Cardiac septum (tissue), 1 donor: Measurements from ENCODE around the gene KIR2DL1. TPM values are rescaled to one million over a fixed set of nuclear protein-coding genes. Genes with fewer than 3 reads are reported as not detected.
"Not testable (repeated sequence)": the region's sequence is repeated elsewhere in the genome, so short reads cannot be mapped to it uniquely, and the experiment has no call there.

Experiments
- DNase-seq: peaks from one replicate; pipeline ENCODE4 v3.0.0-alpha.2; 2020; ENCODE audit warnings: low spot score
- intact Hi-C: fragments of 100-400 bp; cut with DNase I; formaldehyde crosslinking; loops from one replicate; pipeline ENCODE4 v1.14.0; 2022
- total RNA-seq: library from RNA; stranded (reverse); fragmentation: NEBNext Ultra II Directional; extraction: Animal tissue kit (Norgen Biotek cat#: 25700); gene quantifications from one replicate; pipeline ENCODE4 v1.2.1, GENCODE V29; 2021
- donor health status: DM: no; HTN: no; CAD: no.

KIR2DL1 gene
- total RNA-seq, 1 donor from 2014 or later: not detected

DNA sequence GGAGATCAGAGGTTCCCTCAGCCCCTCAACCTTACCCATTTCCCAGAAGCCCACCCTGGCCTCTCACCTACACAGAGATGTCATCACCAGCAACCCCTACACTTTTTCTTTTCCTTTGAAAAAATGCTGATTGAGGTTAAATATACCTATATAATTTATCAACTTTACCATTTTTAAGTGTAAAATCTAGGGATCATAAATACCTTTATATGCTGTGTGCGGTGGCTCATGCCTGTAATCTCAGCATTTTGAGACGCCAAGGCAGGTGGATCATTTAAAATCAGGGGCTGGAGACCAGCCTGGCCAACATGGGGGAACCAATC is 36.9 kb downstream of the KIR2DL1 start:
- intact Hi-C loops: no loop called here
- no peak for DNase-seq

DNA sequence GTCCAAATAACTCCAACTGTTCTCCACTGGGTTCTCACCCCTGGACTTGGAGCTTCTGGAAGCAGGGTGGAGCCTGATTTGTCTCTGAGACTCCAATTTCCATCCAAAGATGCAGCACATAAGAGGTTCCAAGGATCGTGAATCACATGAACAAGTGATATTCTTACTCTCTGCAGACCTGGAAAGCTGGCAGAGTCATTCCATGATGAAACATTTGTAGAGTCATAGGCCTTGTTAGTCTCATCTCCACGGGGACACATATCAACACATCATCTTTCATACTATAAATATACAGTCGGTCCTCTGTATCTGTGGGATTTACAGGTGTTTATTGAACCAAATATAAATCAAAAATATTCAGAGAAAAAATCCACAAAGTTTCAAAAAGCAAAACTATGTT is 45.0 kb downstream of the KIR2DL1 start:
- intact Hi-C loops, DNase-seq: not testable (repeated sequence)

- intact Hi-C loops, DNase-seq: not testable (repeated sequence)
Measured at GRCh38 chr19:54816251-54816650, 46.7 kb downstream of the KIR2DL1 start, which contains the start of gene KIR3DL1. Gene KIR3DL1 (plus strand): TSS chr19:54816468.

- intact Hi-C loops: no loop called here
- DNase-seq: no peak
Measured at GRCh38 chr19:54817670-54818536, 48.3 kb downstream of the KIR2DL1 start.

- DNase-seq, intact Hi-C loops: not testable (repeated sequence)
Measured at GRCh38 chr19:54824416-54824815, 54.8 kb downstream of the KIR2DL1 start.

DNA sequence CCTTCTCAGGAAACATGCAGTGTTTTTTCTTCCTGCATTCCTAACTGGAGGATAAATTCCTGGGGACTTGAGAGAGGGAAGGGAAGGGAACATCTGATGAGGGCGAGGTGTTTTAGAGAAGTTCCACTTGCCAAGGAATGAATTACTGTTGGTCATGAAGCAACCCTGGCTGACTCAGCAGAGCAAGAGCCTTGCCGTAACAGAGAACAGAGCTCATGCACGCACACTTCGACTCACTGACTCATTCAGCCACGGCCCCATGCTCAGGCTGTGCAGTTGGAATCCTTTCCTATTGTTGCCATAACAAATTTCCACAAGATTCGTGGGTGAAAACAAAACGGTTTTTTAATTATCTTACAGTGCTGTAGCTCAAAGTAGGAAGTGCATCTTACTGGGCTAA is 55.7 kb downstream of the KIR2DL1 start:
- intact Hi-C loops: not testable (repeated sequence)

GRCh38 chr19:54828064-54828463 is 58.5 kb downstream of the KIR2DL1 start:
- intact Hi-C loops, DNase-seq: not testable (repeated sequence)

More for the DNA sequence above, 55.7 kb downstream of the KIR2DL1 start:
- DNase-seq: peak; percentile 83

DNA sequence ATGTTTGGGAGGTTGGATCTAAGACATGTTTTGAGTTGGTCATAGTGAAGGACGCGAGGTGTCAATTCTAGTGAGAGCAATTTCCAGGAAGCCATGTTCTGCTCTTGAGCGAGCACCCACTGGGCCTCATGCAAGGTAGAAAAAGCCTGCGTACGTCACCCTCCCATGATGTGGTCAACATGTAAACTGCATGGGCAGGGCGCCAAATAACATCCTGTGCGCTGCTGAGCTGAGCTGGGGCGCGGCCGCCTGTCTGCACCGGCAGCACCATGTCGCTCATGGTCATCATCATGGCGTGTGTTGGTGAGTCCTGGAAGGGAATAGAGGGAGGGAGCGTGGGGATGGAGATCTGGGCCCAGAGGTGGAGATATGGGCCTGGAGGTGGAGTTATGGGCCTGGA is 62.9 kb downstream of the KIR2DL1 start, which contains the start of gene KIR2DS4:
TSS of gene KIR2DS4 (plus strand) at position 181 of the 400 bp plus-strand sequence.
- intact Hi-C loops, DNase-seq: not testable (repeated sequence)

Other genes starting within 250 kb of the KIR2DL1 start
- 1.3 TPM for gene LILRA2, start 196.0 kb upstream of the KIR2DL1 start, total RNA-seq
- gene LILRA1, start 176.2 kb upstream of the KIR2DL1 start, total RNA-seq: 0.51 TPM
- 1.5 TPM for gene LILRB1, start 139.3 kb upstream of the KIR2DL1 start, total RNA-seq
- 1.2 TPM for gene LILRB4, start 106.8 kb upstream of the KIR2DL1 start, total RNA-seq
- gene KIR3DL3, start 45.4 kb upstream of the KIR2DL1 start, total RNA-seq: not detected
- gene KIR2DL3, start 31.3 kb upstream of the KIR2DL1 start, total RNA-seq: not detected
- gene KIR2DL4, start 33.8 kb downstream of the KIR2DL1 start, total RNA-seq: not detected
- gene KIR3DL1, start 46.7 kb downstream of the KIR2DL1 start, total RNA-seq: not detected
- not detected for gene KIR2DS4, start 62.9 kb downstream of the KIR2DL1 start, total RNA-seq
- not detected for gene KIR3DL2, start 80.7 kb downstream of the KIR2DL1 start, total RNA-seq
- gene FCAR, start 104.4 kb downstream of the KIR2DL1 start, total RNA-seq: 0.70 TPM
- gene NCR1, start 136.4 kb downstream of the KIR2DL1 start, total RNA-seq: not detected
- not detected for gene NLRP7, start 177.7 kb downstream of the KIR2DL1 start, total RNA-seq
- 0.86 TPM for gene NLRP2, start 196.6 kb downstream of the KIR2DL1 start, total RNA-seq